ENCODE measurements around the gene MACROH2A2.
A peak's percentile ranks its signal among the peaks of the same experiment; 100 is the strongest.
"Not testable (repeated sequence)": the region's sequence is repeated elsewhere in the genome, so short reads cannot be mapped to it uniquely, and the experiment has no call there.

Gene MACROH2A2

DNA sequence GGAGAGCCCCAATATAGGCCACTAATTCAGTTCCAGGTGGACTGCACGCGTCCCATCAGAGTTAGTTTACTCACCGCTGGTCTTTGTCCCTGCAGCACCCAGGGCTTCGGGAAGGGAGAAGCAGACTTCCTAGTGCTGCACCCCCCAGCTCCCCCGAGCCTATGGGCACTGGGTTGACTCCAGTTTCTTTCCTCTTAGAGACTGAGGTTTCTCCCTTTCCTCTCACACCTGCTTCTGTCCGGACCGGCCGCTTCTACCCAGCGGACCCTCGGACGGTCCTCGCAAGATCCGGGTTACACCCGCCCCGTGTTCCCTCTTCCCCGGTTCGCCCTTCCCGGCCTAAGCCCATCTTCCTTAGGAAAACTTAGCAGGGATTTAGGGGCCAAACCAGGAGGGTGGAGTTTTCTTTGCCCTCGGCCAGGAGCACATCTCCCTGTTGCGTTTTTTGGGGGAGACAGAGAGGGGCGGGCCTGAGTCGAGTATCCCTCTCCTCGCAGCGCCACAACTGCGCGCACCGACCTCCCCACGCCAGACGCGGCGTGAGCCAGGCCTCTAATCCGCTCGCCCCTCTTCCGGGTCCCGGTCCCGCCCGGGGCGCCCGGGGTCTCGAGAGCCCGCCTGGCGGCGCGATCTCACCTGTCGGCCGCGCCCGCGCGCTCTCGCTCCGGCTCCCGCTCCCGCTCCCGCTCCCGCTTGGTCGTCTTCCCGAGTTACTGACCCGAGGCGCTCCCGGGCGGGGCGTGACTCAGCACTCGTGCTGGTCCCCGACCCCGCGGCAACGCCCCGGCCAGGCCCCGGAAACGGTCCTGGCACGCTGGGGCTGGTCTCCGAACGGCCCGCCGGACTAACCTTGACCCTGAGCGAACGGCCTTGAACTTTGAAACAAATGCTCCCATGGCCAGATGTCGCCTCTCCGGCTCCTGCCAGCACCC lies 79.7 kb downstream of the MACROH2A2 start, which contains the start of gene AIFM2:
AIFM2 (minus strand) TSS at position 728 of the 932 bp plus-strand sequence. CDS start 8,741 bp downstream, outside the sequence.
- peak; percentile 14 to 49 for DNase-seq

GRCh38 chr10:70135046-70135445 lies 82.4 kb downstream of the MACROH2A2 start:
- no peak for DNase-seq

DNA sequence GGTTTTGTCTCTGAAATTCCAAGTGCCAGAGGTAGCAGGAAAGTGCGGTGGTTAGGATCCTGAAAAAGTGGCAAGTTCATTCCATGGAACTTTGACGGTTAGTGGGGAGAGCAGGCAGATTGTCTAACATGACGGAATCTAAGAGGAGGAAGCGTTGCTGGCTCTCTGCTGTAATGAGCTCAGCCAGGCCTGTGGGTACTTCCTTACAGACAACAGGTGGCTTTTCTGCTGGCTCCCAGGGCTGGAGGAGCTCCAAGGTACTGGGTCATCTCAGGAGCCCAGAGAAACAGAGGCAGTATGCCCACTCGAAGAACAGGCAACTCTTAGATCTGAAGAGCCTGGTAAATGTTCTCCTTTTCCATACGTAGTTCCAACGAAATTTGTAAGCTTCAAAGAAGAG lies 83.0 kb downstream of the MACROH2A2 start:
- no peak for DNase-seq

- no peak for DNase-seq
Measured at GRCh38 chr10:70137135-70137534, 84.5 kb downstream of the MACROH2A2 start.

GRCh38 chr10:70137927-70138883 lies 85.6 kb downstream of the MACROH2A2 start:
- DNase-seq = no peak

DNA sequence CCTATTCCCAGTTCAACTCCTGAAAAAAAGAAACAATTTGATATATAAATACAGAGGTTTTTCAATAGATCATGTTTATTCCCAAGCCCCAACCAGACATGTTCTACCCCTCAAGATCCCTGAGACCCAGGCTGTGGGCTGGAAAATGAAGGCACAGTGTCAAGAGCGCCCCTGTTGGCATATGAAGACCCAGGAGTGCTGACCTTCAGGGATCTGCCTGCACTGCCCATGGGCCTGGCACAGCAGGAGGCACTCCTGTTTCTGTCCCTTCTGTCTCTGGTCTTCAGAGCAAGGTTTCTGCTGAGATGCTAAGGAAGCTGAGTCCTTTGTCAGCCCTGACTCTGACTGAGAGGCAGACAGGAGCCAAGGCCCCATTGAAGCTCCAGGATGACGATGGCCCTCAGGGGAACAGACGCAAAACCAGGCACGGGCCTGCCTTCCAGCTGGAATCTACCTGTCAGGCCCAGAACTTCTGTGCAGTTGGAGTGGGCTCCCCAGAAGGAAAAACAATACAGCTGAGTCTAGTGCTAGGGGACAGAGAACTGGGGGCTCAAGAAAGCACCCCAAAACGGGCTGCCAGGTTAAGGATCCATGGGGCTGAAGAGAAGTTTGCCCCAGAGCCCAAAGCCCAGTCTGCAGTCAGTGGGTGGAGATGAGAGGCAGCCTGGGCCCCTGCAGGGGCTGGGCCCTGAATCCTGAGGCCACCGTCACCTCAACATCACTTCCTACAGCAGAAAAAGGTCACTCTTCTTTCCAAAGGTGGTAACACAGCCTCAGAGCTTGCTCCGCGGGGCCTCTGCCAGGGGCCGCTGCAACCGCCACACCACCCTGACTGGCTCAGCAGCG lies 86.7 kb downstream of the MACROH2A2 start:
- no peak for DNase-seq

DNA sequence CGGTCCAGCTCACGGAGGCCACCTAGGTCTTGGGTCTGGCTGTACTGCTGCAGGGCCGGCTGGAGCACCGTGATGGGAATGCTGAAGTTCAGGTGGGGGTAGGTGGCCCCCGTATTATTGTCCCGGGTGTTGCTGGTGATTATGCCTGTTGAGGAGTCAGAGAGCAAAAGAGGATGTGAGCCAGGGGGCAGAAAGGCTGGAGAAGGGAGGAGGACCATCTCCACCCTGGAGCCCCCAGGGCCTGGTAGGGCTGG lies 87.3 kb downstream of the MACROH2A2 start:
- no peak for DNase-seq

- no peak for DNase-seq
Measured at GRCh38 chr10:70140297-70140696, 87.7 kb downstream of the MACROH2A2 start.

- DNase-seq = no peak
Measured at GRCh38 chr10:70142555-70142954, 89.9 kb downstream of the MACROH2A2 start.

- no peak for DNase-seq
Measured at GRCh38 chr10:70144372-70145110, 91.9 kb downstream of the MACROH2A2 start.

- no peak for DNase-seq
Measured at GRCh38 chr10:70145166-70145665, 92.6 kb downstream of the MACROH2A2 start.

GRCh38 chr10:70145666-70146488 lies 93.2 kb downstream of the MACROH2A2 start:
- DNase-seq = peak in 1 of 2 experiments; percentile 20

DNA sequence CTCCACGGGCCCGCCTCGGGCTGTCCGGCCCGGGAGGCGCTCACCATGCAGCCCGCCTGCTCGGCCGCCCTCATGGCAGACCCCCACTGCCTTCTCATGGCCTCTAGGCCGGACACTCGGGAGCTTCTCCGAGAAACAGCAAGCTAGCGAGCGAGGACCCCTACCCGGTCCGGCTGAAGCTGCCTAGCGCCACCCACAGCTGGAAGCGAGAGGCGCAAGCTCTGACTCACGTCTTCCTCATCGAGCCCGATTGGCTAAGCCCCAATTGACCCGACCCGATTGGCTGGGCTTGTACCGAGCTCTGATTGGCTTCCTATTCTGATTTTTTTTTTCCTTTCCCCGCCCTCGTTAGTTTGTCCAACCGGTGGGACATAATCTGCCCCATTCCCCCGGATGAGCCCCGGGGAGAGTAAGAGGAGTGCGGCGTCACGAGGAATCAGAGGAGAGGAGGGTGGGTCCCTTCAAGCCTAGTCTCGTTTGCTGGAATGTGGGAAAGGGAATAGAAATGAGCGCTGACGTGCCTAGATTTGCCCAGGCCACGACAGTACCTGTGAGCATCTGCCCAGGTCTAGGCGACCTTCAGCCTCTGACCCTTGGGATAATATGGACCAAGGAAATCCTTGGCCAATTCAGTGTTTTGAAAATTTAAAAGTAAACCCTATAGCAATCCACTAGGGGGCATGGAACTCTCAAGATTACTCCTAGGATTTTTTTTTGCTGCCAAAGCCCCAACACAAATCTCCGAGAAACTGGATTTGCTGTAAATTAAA lies 94.0 kb downstream of the MACROH2A2 start, which contains the start of gene TYSND1:
TYSND1 (minus strand) TSS at position 212 of the 770 bp plus-strand sequence; CDS start at position 98, 114 bp downstream.
- DNase-seq = peak; percentile 85 to 88

DNA sequence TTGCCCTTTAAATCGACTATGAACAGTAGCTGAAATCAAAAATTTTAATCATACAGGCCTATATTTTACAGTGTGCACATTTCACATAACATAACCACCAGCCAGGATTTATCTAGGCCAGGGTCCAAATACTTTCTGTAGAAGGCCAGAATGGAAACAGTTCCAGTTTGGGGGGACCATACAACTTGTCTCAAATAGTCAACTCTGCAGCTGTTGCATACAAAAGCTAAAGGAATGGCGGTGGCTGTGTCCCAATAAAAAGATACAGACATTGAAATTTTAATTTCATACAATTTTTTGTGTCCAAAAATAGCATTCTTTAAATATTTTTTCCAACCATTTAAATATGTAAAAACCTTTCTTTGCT lies 94.6 kb downstream of the MACROH2A2 start:
- no peak for DNase-seq

- no peak for DNase-seq
Measured at GRCh38 chr10:70148516-70148915, 95.9 kb downstream of the MACROH2A2 start.

GRCh38 chr10:70155255-70155838 lies 102.7 kb downstream of the MACROH2A2 start:
- no peak for DNase-seq

DNA sequence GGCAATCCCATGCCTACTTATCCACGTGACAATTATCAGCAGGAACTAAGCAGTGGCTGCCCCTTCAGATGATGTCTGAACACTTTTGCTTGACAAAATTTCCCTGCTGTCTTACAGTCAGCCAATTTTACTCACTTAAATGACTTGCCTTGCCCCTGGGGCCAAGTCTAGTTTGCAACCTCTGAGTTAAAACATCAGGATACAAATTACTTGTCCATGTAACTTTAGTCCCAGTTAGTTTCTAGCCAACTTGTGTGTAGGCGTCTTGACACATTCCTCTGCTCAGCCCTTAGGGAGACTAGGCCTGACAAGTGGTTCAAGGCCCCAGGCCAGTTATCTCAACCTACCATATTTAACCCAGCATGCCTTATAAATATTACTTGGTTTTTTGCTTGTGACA lies 105.5 kb downstream of the MACROH2A2 start:
- DNase-seq = no peak

- not testable (repeated sequence) for DNase-seq
Measured at GRCh38 chr10:70159366-70159765, 106.7 kb downstream of the MACROH2A2 start.

DNA sequence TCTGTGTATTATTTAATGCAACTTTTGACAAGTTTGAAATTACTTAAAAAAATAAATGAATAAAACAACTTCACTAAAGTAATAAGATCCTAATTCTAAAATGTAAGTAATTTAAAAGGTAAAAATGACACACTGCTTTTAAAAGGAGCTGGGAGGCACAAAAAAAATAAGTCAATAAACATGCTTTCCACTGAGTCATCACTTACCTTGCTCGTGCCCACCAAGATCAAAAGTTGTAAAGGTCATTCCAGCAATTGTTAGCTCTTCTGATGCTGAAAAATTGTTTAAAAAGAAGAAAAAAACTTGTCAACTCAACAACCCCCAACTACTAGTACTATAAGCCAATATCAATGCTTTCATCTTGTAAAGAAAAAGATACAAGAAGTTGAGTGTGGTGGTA lies 108.2 kb downstream of the MACROH2A2 start:
- DNase-seq = no peak
